Muscle layer of duodenum (tissue), 2 donors: ENCODE data around the gene UNC5A.

Experiments used
- H3K27ac ChIP-seq: one replicate; pipeline ENCODE4 v1.7.0; 2013; ENCODE audit warnings: mild to moderate bottlenecking, low read length
- H3K27me3 ChIP-seq: one replicate; pipeline ENCODE4 v1.7.0; 2013; ENCODE audit warnings: low read depth, mild to moderate bottlenecking, control low read depth, low read length
- H3K36me3 ChIP-seq, 2 donors: one replicate each; pipeline ENCODE4 v1.7.0; 2013; ENCODE audit warnings: low read length in 2 of 2, control low read depth in 1 of 2, mild to moderate bottlenecking in 1 of 2; ENCODE audit not compliant: insufficient read depth in 2 of 2, control insufficient read depth in 1 of 2
- H3K4me1 ChIP-seq, 2 donors: one replicate each; pipeline ENCODE4 v1.7.0; 2013; ENCODE audit warnings: low read length in 2 of 2, mild to moderate bottlenecking in 2 of 2, control low read depth in 1 of 2, moderate library complexity in 1 of 2; ENCODE audit not compliant: insufficient read depth in 2 of 2, control insufficient read depth in 1 of 2
- H3K4me3 ChIP-seq, 2 donors: one replicate each; pipeline ENCODE4 v1.7.0; 2013; ENCODE audit warnings: low read length in 2 of 2, low read depth in 1 of 2, mild to moderate bottlenecking in 1 of 2
- H3K9me3 ChIP-seq, 2 donors: one replicate each; pipeline ENCODE4 v1.7.0; 2013; ENCODE audit warnings: low read length in 2 of 2, control low read depth in 1 of 2, mild to moderate bottlenecking in 1 of 2; ENCODE audit not compliant: control insufficient read depth in 1 of 2
- donor health status: healthy.

Gene UNC5A

GRCh38 chr5:176794509-176794908 lies 15.8 kb upstream of the UNC5A start:
- Histone ChIP-seq H3K36me3 (no peaks in the 10 kb centered on the region), H3K27ac (no peak overlapping the region), H3K27me3 (peaks cover 23% of the 10 kb centered on the region)

GRCh38 chr5:176796411-176796810 lies 13.9 kb upstream of the UNC5A start:
- Histone ChIP-seq H3K36me3 (no peaks in the 10 kb centered on the region), H3K4me1 (no peaks in the 10 kb centered on the region), H3K4me3 (no peak overlapping the region), H3K27me3 (peaks cover 9% of the 10 kb centered on the region), H3K27ac (no peak overlapping the region), H3K9me3 (no peaks in the 10 kb centered on the region)

More at GRCh38 chr5:176794509-176794908, 15.8 kb upstream of the UNC5A start:
- no peaks in the 10 kb centered on the region for H3K4me1 ChIP-seq
- no peak overlapping the region for H3K4me3 ChIP-seq
- no peaks in the 10 kb centered on the region for H3K9me3 ChIP-seq

GRCh38 chr5:176796970-176797369 lies 13.4 kb upstream of the UNC5A start:
- H3K27me3 ChIP-seq: peaks cover 9% of the 10 kb centered on the region
- no peaks in the 10 kb centered on the region for H3K4me1 ChIP-seq
- no peak overlapping the region for H3K27ac ChIP-seq
- no peak overlapping the region for H3K4me3 ChIP-seq
- H3K36me3 ChIP-seq: no peaks in the 10 kb centered on the region
- no peaks in the 10 kb centered on the region for H3K9me3 ChIP-seq

- no peaks in the 10 kb centered on the region for H3K4me1 ChIP-seq
- H3K27ac ChIP-seq: no peak overlapping the region
- peaks cover 9% of the 10 kb centered on the region for H3K27me3 ChIP-seq
- H3K4me3 ChIP-seq: no peak overlapping the region
- no peaks in the 10 kb centered on the region for H3K36me3 ChIP-seq
- no peaks in the 10 kb centered on the region for H3K9me3 ChIP-seq
Measured at GRCh38 chr5:176797456-176798050, 12.8 kb upstream of the UNC5A start.

GRCh38 chr5:176798086-176798876 lies 12.1 kb upstream of the UNC5A start:
- Histone ChIP-seq H3K4me1 (no peaks in the 10 kb centered on the region), H3K27me3 (peaks cover 8% of the 10 kb centered on the region)

GRCh38 chr5:176798949-176799348 lies 11.4 kb upstream of the UNC5A start:
- no peak overlapping the region for H3K4me3 ChIP-seq
- H3K9me3 ChIP-seq: no peaks in the 10 kb centered on the region
- no peaks in the 10 kb centered on the region for H3K36me3 ChIP-seq
- peaks cover 10% of the 10 kb centered on the region for H3K27me3 ChIP-seq
- H3K27ac ChIP-seq: no peak overlapping the region
- H3K4me1 ChIP-seq: no peaks in the 10 kb centered on the region

More at GRCh38 chr5:176798086-176798876, 12.1 kb upstream of the UNC5A start:
- H3K27ac ChIP-seq: no peak overlapping the region
- no peaks in the 10 kb centered on the region for H3K36me3 ChIP-seq
- H3K9me3 ChIP-seq: no peaks in the 10 kb centered on the region
- no peak overlapping the region for H3K4me3 ChIP-seq

GRCh38 chr5:176799488-176799887 lies 10.9 kb upstream of the UNC5A start:
- no peaks in the 10 kb centered on the region for H3K9me3 ChIP-seq
- H3K4me3 ChIP-seq: no peak overlapping the region
- H3K4me1 ChIP-seq: no peaks in the 10 kb centered on the region
- no peaks in the 10 kb centered on the region for H3K36me3 ChIP-seq
- no peak overlapping the region for H3K27ac ChIP-seq
- H3K27me3 ChIP-seq: peaks cover 10% of the 10 kb centered on the region

- H3K9me3 ChIP-seq: no peaks in the 10 kb centered on the region
- no peaks in the 10 kb centered on the region for H3K4me1 ChIP-seq
- peaks cover 10% of the 10 kb centered on the region for H3K27me3 ChIP-seq
- H3K4me3 ChIP-seq: no peak overlapping the region
- H3K27ac ChIP-seq: no peak overlapping the region
- H3K36me3 ChIP-seq: no peaks in the 10 kb centered on the region
Measured at GRCh38 chr5:176800024-176800423, 10.3 kb upstream of the UNC5A start.

- Histone ChIP-seq H3K27ac (no peak overlapping the region), H3K9me3 (no peaks in the 10 kb centered on the region), H3K4me1 (no peaks in the 10 kb centered on the region), H3K4me3 (no peak overlapping the region), H3K27me3 (peaks cover 4% of the 10 kb centered on the region), H3K36me3 (no peaks in the 10 kb centered on the region)
Measured at GRCh38 chr5:176802116-176802784, 8.1 kb upstream of the UNC5A start.

- Histone ChIP-seq H3K27me3 (peaks cover 4% of the 10 kb centered on the region), H3K4me1 (no peaks in the 10 kb centered on the region), H3K4me3 (no peak overlapping the region), H3K36me3 (no peaks in the 10 kb centered on the region), H3K27ac (no peak overlapping the region), H3K9me3 (no peaks in the 10 kb centered on the region)
Measured at GRCh38 chr5:176803068-176803942, 7.1 kb upstream of the UNC5A start.
